Karpas-422 (cell line): ENCODE measurements around the gene SPATA12. TPM values are rescaled to one million over a fixed set of nuclear protein-coding genes. Genes with fewer than 3 reads are reported as not detected.
A peak's percentile ranks its signal among the peaks of the same experiment; 100 is the strongest.

ENCODE experiments used
- DNase-seq: peaks from one replicate; pipeline ENCODE4 v3.0.0-alpha.2; 2015
- H2AFZ ChIP-seq: fragments of 200-600 bp; sonication (generic); 2 replicates; pipeline ENCODE4 v1.6.1; 2014; ENCODE audit warnings: antibody characterized with exemption, low read length, mixed read lengths
- H3K27ac ChIP-seq: fragments of 200-600 bp; sonication (generic); 2 replicates; pipeline ENCODE4 v1.5.1; 2014; ENCODE audit warnings: mild to moderate bottlenecking, low read length, moderate library complexity
- H3K27me3 ChIP-seq: fragments of 200-600 bp; sonication (generic); 2 replicates; pipeline ENCODE4 v1.6.1; 2014; ENCODE audit warnings: low read length, mixed read lengths
- H3K36me3 ChIP-seq: fragments of 200-600 bp; sonication (generic); 2 replicates; pipeline ENCODE4 v1.6.1; 2014; ENCODE audit warnings: low read length, mixed read lengths; ENCODE audit not compliant: insufficient read depth
- H3K4me1 ChIP-seq: fragments of 200-600 bp; sonication (generic); 2 replicates; pipeline ENCODE4 v1.6.1; 2014; ENCODE audit warnings: mild to moderate bottlenecking, low read length, mixed read lengths
- H3K4me2 ChIP-seq: fragments of 200-600 bp; sonication (generic); 2 replicates; pipeline ENCODE4 v1.6.1; 2014; ENCODE audit warnings: low read length, low read depth, mild to moderate bottlenecking; ENCODE audit not compliant: poor library complexity, severe bottlenecking
- H3K4me3 ChIP-seq: fragments of 200-600 bp; sonication (generic); 2 replicates; pipeline ENCODE4 v1.5.1; 2014; ENCODE audit warnings: mild to moderate bottlenecking, antibody characterized with exemption, low read length, mixed read lengths
- H3K79me2 ChIP-seq: fragments of 200-600 bp; sonication (generic); 2 replicates; pipeline ENCODE4 v1.6.1; 2014; ENCODE audit warnings: mild to moderate bottlenecking, low read length, mixed read lengths
- H3K9ac ChIP-seq: fragments of 200-600 bp; sonication (generic); 2 replicates; pipeline ENCODE4 v1.6.0; 2014; ENCODE audit warnings: low read length
- H3K9me2 ChIP-seq: fragments of 200-600 bp; sonication (generic), shearing (Covaris generic); replicated peaks from 2 replicates; pipeline ENCODE4 v1.6.0; 2014; ENCODE audit warnings: mild to moderate bottlenecking, low read length, moderate library complexity; ENCODE audit not compliant: insufficient read depth
- H3K9me3 ChIP-seq: fragments of 300-700, 200-600 bp; sonication (generic); 2 replicates; pipeline ENCODE4 v1.6.1; 2014; ENCODE audit warnings: low read length, mixed read lengths
- H4K20me1 ChIP-seq: fragments of 200-600 bp; sonication (generic); 2 replicates; pipeline ENCODE4 v1.6.1; 2014; ENCODE audit warnings: mild to moderate bottlenecking, antibody characterized with exemption, low read length, low read depth; ENCODE audit not compliant: insufficient read depth
- total RNA-seq: library from RNA; depleted of rRNA; stranded (reverse); fragments of >200 nt; shearing (Covaris generic); gene quantifications from 2 replicates; pipeline ENCODE4 v1.2.3, GENCODE V29; 2014; ENCODE audit warnings: low replicate concordance

Gene SPATA12
- total RNA-seq, 1 experiment from 2014 or later: 3.9 TPM

DNA sequence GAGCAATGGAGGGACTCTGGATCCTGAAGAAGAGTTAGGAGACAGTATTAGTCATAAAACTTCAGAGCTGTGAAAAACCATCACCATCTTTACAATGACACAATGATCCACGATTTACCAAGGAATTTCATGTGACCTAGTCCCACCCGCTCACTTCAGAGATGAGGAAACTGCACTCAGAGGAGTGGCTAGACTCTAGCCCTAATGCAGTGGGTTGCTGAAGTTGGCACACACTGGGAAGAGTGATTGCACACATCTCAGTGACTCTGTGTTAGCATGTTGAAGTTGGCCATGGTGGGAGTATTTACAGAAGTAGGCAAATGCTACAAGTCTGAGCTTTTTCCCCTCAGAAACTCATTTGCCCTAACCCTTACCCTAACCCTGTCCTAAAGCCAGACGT is 35.2 kb upstream of the SPATA12 start:
- DNase-seq: no peak
- Histone ChIP-seq H3K9me3 (no peaks in the 10 kb centered on the region), H3K36me3 (no peaks in the 10 kb centered on the region), H3K27me3 (no peaks in the 10 kb centered on the region), H4K20me1 (no peaks in the 10 kb centered on the region), H3K4me3 (no peak overlapping the region), H3K4me1 (peaks cover 48% of the 10 kb centered on the region), H3K9ac (no peak overlapping the region), H3K4me2 (no peak overlapping the region), H3K79me2 (no peaks in the 10 kb centered on the region), H2AFZ (no peak overlapping the region), H3K9me2 (no peaks in the 10 kb centered on the region), H3K27ac (no peak overlapping the region)

DNA sequence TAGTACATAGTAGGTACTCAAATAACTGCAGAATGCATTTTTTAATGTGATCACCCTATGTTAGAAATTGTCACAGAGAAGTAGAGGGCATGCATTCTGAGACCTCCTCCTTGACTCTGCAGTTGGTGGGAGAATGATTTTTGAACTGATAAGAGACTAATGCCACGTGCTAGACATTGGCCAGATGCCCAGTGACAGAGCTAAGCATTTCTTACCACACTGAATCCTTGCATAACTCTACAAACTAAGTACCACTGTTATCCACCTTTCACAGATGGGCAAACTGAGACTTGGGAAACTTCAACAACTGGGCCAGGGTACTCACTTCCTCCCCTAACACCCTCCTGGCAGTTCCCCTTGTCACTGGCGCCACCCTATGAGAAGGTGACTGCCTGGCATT is 33.5 kb upstream of the SPATA12 start:
- no peaks in the 10 kb centered on the region for H4K20me1 ChIP-seq
- peak; percentile 67 for DNase-seq
- peaks cover 52% of the 10 kb centered on the region for H3K4me1 ChIP-seq
- H3K36me3 ChIP-seq: no peaks in the 10 kb centered on the region
- H3K9ac ChIP-seq: no peak overlapping the region
- H3K27me3 ChIP-seq: no peaks in the 10 kb centered on the region
- no peaks in the 10 kb centered on the region for H3K79me2 ChIP-seq
- H2AFZ ChIP-seq: no peak overlapping the region
- no peaks in the 10 kb centered on the region for H3K9me2 ChIP-seq
- no peaks in the 10 kb centered on the region for H3K9me3 ChIP-seq
- H3K4me2 ChIP-seq: no peak overlapping the region
- H3K27ac ChIP-seq: no peak overlapping the region
- no peak overlapping the region for H3K4me3 ChIP-seq

DNA sequence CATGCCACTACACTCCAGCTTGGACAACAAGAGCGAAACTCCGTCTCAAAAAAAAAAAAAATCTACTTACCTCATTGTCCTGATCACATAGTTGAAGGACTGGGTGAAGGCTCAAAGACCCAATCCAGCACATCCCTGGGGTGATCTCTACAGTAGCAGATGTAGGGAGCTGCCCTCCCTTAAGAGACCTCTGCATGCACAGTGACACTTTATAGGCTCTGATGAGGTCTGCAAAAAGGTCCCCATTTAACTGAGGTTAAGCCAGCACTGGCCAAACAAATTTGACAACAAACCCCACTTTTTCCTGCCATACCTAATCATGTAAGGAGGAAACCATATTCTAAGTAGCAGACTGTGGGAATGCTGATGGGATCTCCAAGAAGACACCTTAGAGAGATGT is 31.1 kb upstream of the SPATA12 start:
- Histone ChIP-seq H4K20me1 (no peaks in the 10 kb centered on the region), H3K79me2 (no peaks in the 10 kb centered on the region), H3K9me2 (no peaks in the 10 kb centered on the region), H3K4me1 (peaks cover 48% of the 10 kb centered on the region), H2AFZ (0 out of 2 replicates have a peak overlapping the region, but pooled peaks have one; percentile 0), H3K9ac (peak overlapping the region; percentile 56), H3K4me3 (peak overlapping the region; percentile 44; the same call in 1 of the 2 replicates), H3K27ac (peak overlapping the region; percentile 85), H3K27me3 (no peaks in the 10 kb centered on the region), H3K4me2 (peak overlapping the region; percentile 72), H3K36me3 (no peaks in the 10 kb centered on the region), H3K9me3 (no peaks in the 10 kb centered on the region)
- DNase-seq: peak; percentile 70

DNA sequence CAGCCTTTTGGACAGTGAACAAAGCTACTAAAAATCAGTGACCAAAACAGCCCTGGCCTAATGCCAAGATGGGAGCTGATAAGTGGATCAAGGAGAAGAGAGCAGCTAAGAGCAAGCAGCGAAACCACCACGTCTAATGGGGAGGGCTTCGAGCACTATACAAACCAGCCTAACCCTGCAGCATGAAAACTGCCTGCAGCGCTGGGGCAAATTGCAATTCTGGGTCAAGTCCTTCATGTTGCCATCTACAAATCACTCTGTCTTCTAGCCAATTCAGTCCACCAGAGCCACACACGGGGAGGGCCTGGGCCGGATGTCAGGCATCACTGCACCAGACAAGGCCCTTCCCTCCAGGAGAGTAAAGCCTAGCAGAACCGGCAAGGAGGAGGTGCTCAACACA is 30.5 kb upstream of the SPATA12 start:
- H3K9me2 ChIP-seq: no peaks in the 10 kb centered on the region
- peaks cover 48% of the 10 kb centered on the region for H3K4me1 ChIP-seq
- no peaks in the 10 kb centered on the region for H3K27me3 ChIP-seq
- no peaks in the 10 kb centered on the region for H3K9me3 ChIP-seq
- H3K36me3 ChIP-seq: no peaks in the 10 kb centered on the region
- H2AFZ ChIP-seq: peak overlapping the region; percentile 0; the same call in 1 of the 2 replicates
- no peaks in the 10 kb centered on the region for H4K20me1 ChIP-seq
- peak overlapping the region; percentile 85 for H3K27ac ChIP-seq
- peak overlapping the region; percentile 56 for H3K9ac ChIP-seq
- H3K4me2 ChIP-seq: peak overlapping the region; percentile 72
- peak; percentile 89 for DNase-seq
- peak overlapping the region; percentile 44 for H3K4me3 ChIP-seq
- H3K79me2 ChIP-seq: no peaks in the 10 kb centered on the region

DNA sequence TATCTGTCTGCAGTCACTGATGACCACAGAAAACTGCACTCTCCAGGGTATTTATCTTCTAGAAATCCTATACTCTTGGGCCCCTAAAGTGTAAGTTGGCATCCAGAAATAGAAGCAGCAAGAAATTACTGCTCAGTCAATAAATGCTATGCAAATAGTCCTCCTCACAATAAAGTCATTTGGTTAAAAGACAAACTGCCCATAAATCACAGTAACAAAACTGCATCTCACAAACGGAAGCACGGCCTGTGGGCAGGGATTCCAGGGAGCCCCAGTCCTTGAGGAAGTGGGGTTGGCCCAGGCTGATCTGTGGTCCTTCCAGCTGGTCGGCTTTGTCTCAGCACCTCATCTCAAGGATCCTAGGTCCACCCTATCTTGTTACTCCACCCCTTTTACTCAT is 29.7 kb upstream of the SPATA12 start:
- Histone ChIP-seq H3K79me2 (no peaks in the 10 kb centered on the region), H3K27ac (peak overlapping the region; percentile 85), H3K4me1 (peaks cover 48% of the 10 kb centered on the region), H3K4me2 (peak overlapping the region; percentile 72), H3K9me2 (no peaks in the 10 kb centered on the region), H3K9ac (peak overlapping the region; percentile 56), H3K36me3 (no peaks in the 10 kb centered on the region), H3K9me3 (no peaks in the 10 kb centered on the region), H3K4me3 (peak overlapping the region; percentile 44), H4K20me1 (no peaks in the 10 kb centered on the region), H3K27me3 (no peaks in the 10 kb centered on the region), H2AFZ (no peak overlapping the region)
- peak; percentile 68 for DNase-seq

DNA sequence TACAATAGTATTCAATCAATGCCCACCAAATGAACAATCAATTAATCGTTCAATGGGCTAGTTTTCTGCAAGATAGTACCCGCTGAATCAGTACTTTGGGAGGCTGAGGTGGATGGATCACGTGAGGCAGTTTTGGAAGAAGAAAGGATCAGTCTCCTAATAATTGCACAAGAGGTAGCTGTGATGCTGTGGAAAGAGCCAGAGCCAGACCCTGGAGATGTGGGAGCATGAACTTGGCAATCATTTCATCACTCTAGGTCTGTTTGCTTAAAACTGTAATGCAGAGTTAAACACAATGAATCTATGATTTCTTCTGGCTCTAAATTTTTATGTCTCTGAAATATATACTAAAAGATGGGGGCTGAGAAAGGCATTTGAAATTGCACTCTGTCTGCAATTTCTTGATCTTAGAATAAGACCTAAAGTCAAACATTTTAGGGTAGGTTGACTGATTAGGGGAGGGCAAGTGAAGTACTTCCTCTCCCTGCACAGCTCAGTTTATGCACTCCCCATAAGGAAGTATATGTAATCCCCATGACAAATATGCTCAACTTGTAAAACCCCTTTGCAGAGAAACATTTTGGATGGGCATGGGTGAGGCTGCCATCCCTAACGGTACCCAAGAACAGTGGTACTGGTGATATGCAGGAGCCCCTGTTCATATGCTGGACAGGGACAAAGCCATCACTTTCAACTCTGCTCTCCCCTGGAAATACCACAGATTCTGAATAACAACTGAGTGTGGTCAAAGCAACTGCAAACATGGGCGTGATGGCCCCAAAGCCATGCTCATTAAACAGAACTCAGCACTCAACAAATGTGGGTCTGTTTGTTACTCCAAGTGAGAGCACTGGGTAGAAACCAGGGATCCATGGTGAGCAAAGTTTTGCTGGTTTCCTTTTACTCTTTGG is 28.6 kb upstream of the SPATA12 start:
- Histone ChIP-seq H3K4me3 (no peak overlapping the region), H2AFZ (peak overlapping the region; percentile 77), H3K9me3 (no peaks in the 10 kb centered on the region), H3K27me3 (no peaks in the 10 kb centered on the region), H3K9me2 (no peaks in the 10 kb centered on the region), H3K4me1 (peaks cover 48% of the 10 kb centered on the region), H3K9ac (peak overlapping the region; percentile 46), H3K4me2 (peak overlapping the region; percentile 72), H3K36me3 (no peaks in the 10 kb centered on the region), H4K20me1 (no peaks in the 10 kb centered on the region), H3K27ac (peak overlapping the region; percentile 85), H3K79me2 (no peaks in the 10 kb centered on the region)
- peak; percentile 82 for DNase-seq

DNA sequence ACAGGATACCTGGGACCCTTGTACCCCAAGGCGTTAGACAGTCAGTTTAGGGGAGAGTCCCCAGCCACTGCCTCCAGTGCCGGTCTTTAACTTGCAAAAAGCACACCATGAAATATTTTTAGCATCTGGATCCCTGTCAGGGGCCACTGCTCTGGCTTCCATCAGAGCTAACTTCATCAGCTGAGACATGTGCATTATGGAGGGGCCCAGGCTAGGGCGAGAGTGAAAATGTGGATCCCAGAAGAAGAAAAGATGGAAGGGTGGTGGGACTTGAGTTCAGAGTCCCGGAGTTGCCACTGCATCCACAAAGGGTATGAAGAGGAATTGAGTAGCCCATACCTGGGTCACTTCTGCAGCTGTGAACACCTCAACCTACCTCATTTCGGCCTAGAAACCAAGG is 23.5 kb upstream of the SPATA12 start:
- H2AFZ ChIP-seq: no peak overlapping the region
- H3K27me3 ChIP-seq: no peaks in the 10 kb centered on the region
- H4K20me1 ChIP-seq: no peaks in the 10 kb centered on the region
- H3K79me2 ChIP-seq: no peaks in the 10 kb centered on the region
- no peaks in the 10 kb centered on the region for H3K36me3 ChIP-seq
- no peaks in the 10 kb centered on the region for H3K9me2 ChIP-seq
- no peaks in the 10 kb centered on the region for H3K9me3 ChIP-seq
- H3K4me1 ChIP-seq: peaks cover 28% of the 10 kb centered on the region
- no peak overlapping the region for H3K9ac ChIP-seq
- no peak for DNase-seq
- H3K4me3 ChIP-seq: no peak overlapping the region
- H3K4me2 ChIP-seq: no peak overlapping the region
- H3K27ac ChIP-seq: no peak overlapping the region

DNA sequence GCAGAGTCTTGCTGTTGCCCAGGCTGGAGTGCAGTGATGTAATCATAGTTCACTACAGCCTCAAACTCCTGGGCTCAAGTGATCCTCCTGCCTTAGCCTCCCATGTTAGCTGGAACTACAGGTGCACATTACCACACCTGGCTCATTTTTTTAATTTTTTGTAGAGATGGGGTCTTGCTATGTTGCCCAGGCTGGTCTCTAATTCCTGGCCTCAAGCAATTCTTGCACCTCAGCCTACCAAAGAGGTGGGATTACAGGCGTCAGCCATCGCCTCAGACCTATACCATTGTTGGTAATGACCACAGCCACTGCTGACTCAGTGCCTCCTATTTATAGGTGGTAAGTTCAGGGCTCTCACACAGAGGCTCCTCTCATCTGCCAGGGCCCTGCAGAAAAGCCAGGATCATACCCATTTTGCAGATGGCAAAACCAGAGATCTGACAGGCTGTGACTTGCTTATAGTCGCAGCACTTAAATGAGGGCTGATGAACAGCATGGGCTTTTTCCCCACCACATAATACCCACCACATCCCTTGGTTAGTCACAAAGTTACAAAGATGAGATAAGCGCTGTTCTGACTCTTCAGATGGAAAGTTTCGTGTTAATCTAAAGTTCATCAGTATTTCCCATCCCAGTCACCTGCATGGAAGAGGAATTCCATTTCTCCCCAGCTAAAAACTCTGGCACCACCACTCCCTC is 21.8 kb upstream of the SPATA12 start:
- no peaks in the 10 kb centered on the region for H3K36me3 ChIP-seq
- DNase-seq: no peak

More for the DNA sequence above, 21.8 kb upstream of the SPATA12 start:
- H3K79me2 ChIP-seq: no peaks in the 10 kb centered on the region
- no peak overlapping the region for H3K9ac ChIP-seq
- peaks cover 17% of the 10 kb centered on the region for H3K4me1 ChIP-seq
- no peak overlapping the region for H3K4me2 ChIP-seq
- H3K27ac ChIP-seq: no peak overlapping the region
- no peaks in the 10 kb centered on the region for H4K20me1 ChIP-seq
- no peaks in the 10 kb centered on the region for H3K9me2 ChIP-seq
- no peak overlapping the region for H2AFZ ChIP-seq
- H3K9me3 ChIP-seq: no peaks in the 10 kb centered on the region
- H3K27me3 ChIP-seq: no peaks in the 10 kb centered on the region
- no peak overlapping the region for H3K4me3 ChIP-seq
